GM12864 (cell line): ENCODE results near the gene ZC3H18.

ENCODE experiments used
- DNase-seq: peaks from one replicate; pipeline ENCODE4 v3.0.0-alpha.2; 2011; ENCODE audit warnings: low read depth
- H3K4me3 ChIP-seq: 2 replicates; pipeline ENCODE4 v1.5.1; 2011; ENCODE audit warnings: mild to moderate bottlenecking, low read depth, low read length, control low read depth
- CTCF ChIP-seq: IDR thresholded peaks from 2 replicates; pipeline ENCODE4 v1.5.1; 2011; ENCODE audit warnings: low read depth, mild to moderate bottlenecking, moderate library complexity, low read length, control low read depth, inconsistent platforms; ENCODE audit errors: missing control alignments

Gene ZC3H18

GRCh38 chr16:88669980-88670379 lies 99.8 kb downstream of the ZC3H18 start:
- DNase-seq, result no peak
- no peak overlapping the region for H3K4me3 ChIP-seq
- TF ChIP-seq CTCF, result no peak

- no peak for TF ChIP-seq CTCF
- H3K4me3 ChIP-seq, result no peak overlapping the region
- no peak for DNase-seq
These were observed 101.6 kb downstream of the ZC3H18 start for GRCh38 chr16:88671806-88672205.

GRCh38 chr16:88672776-88673175 lies 102.6 kb downstream of the ZC3H18 start:
- TF ChIP-seq CTCF, result peak; percentile 9
- DNase-seq, result no peak
- H3K4me3 ChIP-seq, result no peak overlapping the region

DNA sequence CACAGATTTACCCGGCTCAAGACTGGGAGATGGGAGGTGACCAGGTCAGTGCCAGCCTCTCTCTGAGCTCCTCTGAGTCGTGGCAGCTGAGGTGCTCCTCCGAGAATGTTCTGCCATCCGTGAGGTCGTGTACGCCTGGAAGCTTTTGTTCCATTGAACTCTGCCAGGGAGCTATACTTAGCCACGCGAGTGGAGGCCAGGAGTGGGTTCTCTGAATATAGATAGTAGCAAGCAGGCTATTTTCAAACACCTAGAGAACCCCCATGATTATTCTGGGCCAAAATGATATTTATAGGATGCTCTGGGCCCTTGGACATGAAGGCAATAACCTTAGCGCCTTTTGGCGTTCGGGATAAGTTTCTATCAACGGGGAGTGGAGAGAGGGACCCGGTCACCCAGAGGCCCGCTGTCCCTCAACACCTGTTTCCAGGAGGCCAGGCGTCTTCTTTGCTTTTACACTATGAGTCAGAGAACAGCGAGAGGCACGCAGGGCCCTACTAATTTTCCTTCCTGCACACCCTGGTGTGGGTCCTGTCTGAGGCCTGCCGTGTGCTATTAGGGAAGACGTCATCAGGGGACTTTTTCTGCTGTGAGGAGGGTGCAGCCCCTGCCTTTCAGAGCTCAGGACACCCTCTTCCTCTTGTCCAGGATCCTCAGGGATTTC lies 103.6 kb downstream of the ZC3H18 start:
- no peak for DNase-seq
- no peak overlapping the region for H3K4me3 ChIP-seq
- TF ChIP-seq CTCF, result no peak

DNA sequence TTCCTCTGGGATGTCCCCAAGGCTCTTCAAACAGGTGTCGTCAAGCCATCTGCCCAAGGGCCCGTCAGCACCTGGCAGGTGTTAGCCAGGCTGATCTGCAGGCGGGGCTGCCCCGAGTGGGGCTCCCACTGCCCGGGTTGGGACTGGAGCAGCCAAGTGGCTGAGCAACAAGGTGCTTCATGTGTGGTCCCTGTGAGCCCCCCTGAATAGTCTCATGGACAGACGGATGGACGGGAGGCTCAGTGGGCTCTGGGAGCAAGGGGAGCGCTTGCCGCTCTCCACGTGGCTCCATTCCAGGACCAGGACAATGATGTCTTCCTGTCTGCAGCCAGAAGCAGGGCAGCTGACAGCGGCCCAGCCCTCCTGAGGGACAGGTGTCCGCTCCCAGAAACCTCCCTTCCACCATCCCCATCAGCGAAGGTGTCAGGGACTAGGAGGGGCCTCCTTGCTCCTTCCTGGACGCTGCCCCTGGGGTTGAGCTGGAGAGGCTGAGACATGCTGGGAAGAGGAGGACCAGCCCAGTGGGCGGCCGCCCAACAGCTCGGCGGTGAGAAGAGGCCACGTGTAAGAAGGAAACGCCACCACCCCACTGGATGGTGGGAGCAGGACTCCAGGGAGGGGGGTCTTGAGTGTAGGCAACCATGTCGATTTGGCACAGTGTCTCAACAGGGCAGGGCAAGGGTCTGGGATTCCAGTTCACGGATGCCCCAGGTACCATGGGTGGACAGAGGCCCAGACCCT lies 106.5 kb downstream of the ZC3H18 start:
- no peak overlapping the region for H3K4me3 ChIP-seq
- TF ChIP-seq CTCF, result no peak
- no peak for DNase-seq

DNA sequence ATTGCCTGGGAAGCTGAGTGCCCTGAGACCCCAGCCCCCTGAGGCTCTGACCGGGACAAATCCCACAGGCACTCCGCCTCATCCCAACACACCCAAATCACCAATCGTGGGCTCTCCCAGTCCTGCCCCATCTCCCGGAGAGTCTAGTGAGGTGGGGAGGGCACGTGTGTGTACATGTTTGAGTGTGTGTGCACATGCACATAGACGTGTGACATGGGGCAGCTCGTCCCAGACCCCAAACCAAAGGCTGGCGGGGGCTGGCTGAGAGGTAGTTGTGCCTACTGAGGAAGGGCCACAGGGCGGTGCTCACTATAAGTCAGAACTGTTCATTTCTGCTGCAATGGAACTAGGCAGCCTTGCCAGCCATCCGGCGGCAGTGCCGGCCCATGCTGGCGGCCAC lies 107.5 kb downstream of the ZC3H18 start:
- no peak for DNase-seq
- TF ChIP-seq CTCF, result no peak
- H3K4me3 ChIP-seq, result no peak overlapping the region
